ENCODE results near the gene CD22.

GRCh38 chr19:35303357-35303915, 25.6 kb upstream of the CD22 start:
- TF ChIP-seq CTCF (conservative IDR thresholded peaks at IDR 0.05 in 1 of 2, IDR thresholded peaks at IDR 0.05 in 1 of 2; ENCODE audit: low read depth in 1 of 2, low read length in 2 of 2) (no peak), EZH2 (IDR thresholded peaks at IDR 0.05; ENCODE audit: low read length, missing control alignments) (no peak)

Measured in fibroblast of lung (primary cell).